SK-N-SH treated with all-trans-retinoic acid at 6 μM for 48 hours (cell line): Measurements from ENCODE around the gene WDR7.
A peak's percentile ranks its signal among the peaks of the same experiment; 100 is the strongest.

Experiments
- ATAC-seq: fragments of 200-7000 bp; cut with Tn5 transposase; 3 replicates; pipeline ENCODE4 v1.9.1; 2020; ENCODE audit warnings: mild to moderate bottlenecking, moderate library complexity
- ARNTL ChIP-seq: fragments of 450-650 bp; formaldehyde crosslinking; IDR thresholded peaks from 2 replicates; pipeline ENCODE4 v1.5.0; 2020; ENCODE audit warnings: low read depth, mild to moderate bottlenecking, moderate library complexity, borderline replicate concordance
- BACH2 ChIP-seq: fragments of 250-450 bp; sonication (Bioruptor Pico); IDR thresholded peaks from 2 replicates; pipeline ENCODE4 v1.9.0; 2021; ENCODE audit warnings: mild to moderate bottlenecking, borderline replicate concordance
- ESRRG ChIP-seq: fragments of 250-450 bp; sonication (Bioruptor Pico); IDR thresholded peaks from 2 replicates; pipeline ENCODE4 v1.6.1; 2021; ENCODE audit warnings: mild to moderate bottlenecking
- GLIS3 ChIP-seq: fragments of 250-450 bp; sonication (Bioruptor Pico); IDR thresholded peaks from 2 replicates; pipeline ENCODE4 v1.5.0; 2020; ENCODE audit warnings: mild to moderate bottlenecking, moderate library complexity
- ISL1 ChIP-seq: fragments of 250-450 bp; sonication (Bioruptor Pico); IDR thresholded peaks from 2 replicates; pipeline ENCODE4 v2.1.2; 2022; ENCODE audit warnings: mild to moderate bottlenecking, moderate library complexity
- OSR1 ChIP-seq: fragments of 250-450 bp; sonication (Bioruptor Pico); IDR thresholded peaks from 2 replicates; pipeline ENCODE4 v1.8.0; 2022; ENCODE audit warnings: moderate library complexity, mild to moderate bottlenecking, inconsistent platforms
- PPARA ChIP-seq: fragments of 250-450 bp; sonication (Bioruptor Pico); IDR thresholded peaks from 2 replicates; pipeline ENCODE4 v1.5.0; 2020; ENCODE audit warnings: mild to moderate bottlenecking, borderline replicate concordance
- RARB ChIP-seq: fragments of 250-450 bp; sonication (Bioruptor Pico); IDR thresholded peaks from 2 replicates; pipeline ENCODE4 v1.8.0; 2021; ENCODE audit warnings: mild to moderate bottlenecking, moderate library complexity
- SNAI2 ChIP-seq: fragments of 250-450 bp; sonication (Bioruptor Pico); IDR thresholded peaks from 2 replicates; pipeline ENCODE4 v1.5.0; 2020; ENCODE audit warnings: mild to moderate bottlenecking, moderate library complexity
- TCF4 ChIP-seq: fragments of 250-450 bp; sonication (Bioruptor Pico); IDR thresholded peaks from 2 replicates; pipeline ENCODE4 v1.8.0; 2021; ENCODE audit warnings: mild to moderate bottlenecking, moderate library complexity, borderline replicate concordance
- TOX ChIP-seq: fragments of 250-450 bp; sonication (Bioruptor Pico); IDR thresholded peaks from 2 replicates; pipeline ENCODE4 v1.8.0; 2021; ENCODE audit warnings: mild to moderate bottlenecking, moderate library complexity, borderline replicate concordance
- ZC3H10 ChIP-seq: fragments of 250-450 bp; sonication (Bioruptor Pico); IDR thresholded peaks from 2 replicates; pipeline ENCODE4 v1.5.1; 2021; ENCODE audit warnings: mild to moderate bottlenecking, moderate library complexity
- ZFP3 ChIP-seq: fragments of 250-450 bp; sonication (Bioruptor Pico); IDR thresholded peaks from 2 replicates; pipeline ENCODE4 v1.5.0; 2020; ENCODE audit warnings: mild to moderate bottlenecking, moderate library complexity
- ZFP30 ChIP-seq: fragments of 450-650 bp; formaldehyde crosslinking; IDR thresholded peaks from 2 replicates; pipeline ENCODE4 v1.5.0; 2022; ENCODE audit warnings: mild to moderate bottlenecking, moderate library complexity
- ZNF565 ChIP-seq: fragments of 450-650 bp; formaldehyde crosslinking; conservative IDR thresholded peaks from 2 replicates; pipeline ENCODE4 v1.5.0; 2020; ENCODE audit warnings: low read depth, mild to moderate bottlenecking, moderate library complexity
- ZNF70 ChIP-seq: fragments of 450-650 bp; formaldehyde crosslinking; IDR thresholded peaks from 2 replicates; pipeline ENCODE4 v1.5.0; 2020; ENCODE audit warnings: mild to moderate bottlenecking, moderate library complexity
- TF ChIP-seq, protein P1 (sequence below): fragments of 250-450 bp; sonication (Bioruptor Pico); IDR thresholded peaks from 2 replicates; pipeline ENCODE4 v1.5.1; 2021; ENCODE audit warnings: mild to moderate bottlenecking, moderate library complexity
- TF ChIP-seq, protein P2 (sequence below): fragments of 250-450 bp; sonication (Bioruptor Pico); IDR thresholded peaks from 2 replicates; pipeline ENCODE4 v1.5.0; 2020; ENCODE audit warnings: mild to moderate bottlenecking, moderate library complexity
- TF ChIP-seq, protein P3 (sequence below): fragments of 250-450 bp; sonication (Bioruptor Pico); IDR thresholded peaks from 2 replicates; pipeline ENCODE4 v1.8.0; 2020; ENCODE audit warnings: mild to moderate bottlenecking, moderate library complexity, borderline replicate concordance

WDR7 gene

GRCh38 chr18:56992777-56993176, 341.6 kb downstream of the WDR7 start:
- peak; percentile 54; the same call in 2 of the 3 replicates for ATAC-seq
- TF ChIP-seq GLIS3 (CRISPR knock-in tag) (no peak), TCF4 (CRISPR knock-in tag) (no peak), BACH2 (no peak), OSR1 (CRISPR knock-in tag) (no peak), ESRRG (no peak), ISL1 (CRISPR knock-in tag) (no peak), RARB (CRISPR knock-in tag) (no peak), ZNF565 (CRISPR knock-in tag) (no peak), ZFP3 (CRISPR knock-in tag) (no peak), SNAI2 (CRISPR knock-in tag) (no peak), ZNF70 (CRISPR knock-in tag) (no peak)
- TF ChIP-seq, protein P1, sequence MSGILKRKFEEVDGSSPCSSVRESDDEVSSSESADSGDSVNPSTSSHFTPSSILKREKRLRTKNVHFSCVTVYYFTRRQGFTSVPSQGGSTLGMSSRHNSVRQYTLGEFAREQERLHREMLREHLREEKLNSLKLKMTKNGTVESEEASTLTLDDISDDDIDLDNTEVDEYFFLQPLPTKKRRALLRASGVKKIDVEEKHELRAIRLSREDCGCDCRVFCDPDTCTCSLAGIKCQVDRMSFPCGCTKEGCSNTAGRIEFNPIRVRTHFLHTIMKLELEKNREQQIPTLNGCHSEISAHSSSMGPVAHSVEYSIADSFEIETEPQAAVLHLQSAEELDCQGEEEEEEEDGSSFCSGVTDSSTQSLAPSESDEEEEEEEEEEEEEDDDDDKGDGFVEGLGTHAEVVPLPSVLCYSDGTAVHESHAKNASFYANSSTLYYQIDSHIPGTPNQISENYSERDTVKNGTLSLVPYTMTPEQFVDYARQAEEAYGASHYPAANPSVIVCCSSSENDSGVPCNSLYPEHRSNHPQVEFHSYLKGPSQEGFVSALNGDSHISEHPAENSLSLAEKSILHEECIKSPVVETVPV (CRISPR knock-in tag): no peak
- TF ChIP-seq, protein P2, sequence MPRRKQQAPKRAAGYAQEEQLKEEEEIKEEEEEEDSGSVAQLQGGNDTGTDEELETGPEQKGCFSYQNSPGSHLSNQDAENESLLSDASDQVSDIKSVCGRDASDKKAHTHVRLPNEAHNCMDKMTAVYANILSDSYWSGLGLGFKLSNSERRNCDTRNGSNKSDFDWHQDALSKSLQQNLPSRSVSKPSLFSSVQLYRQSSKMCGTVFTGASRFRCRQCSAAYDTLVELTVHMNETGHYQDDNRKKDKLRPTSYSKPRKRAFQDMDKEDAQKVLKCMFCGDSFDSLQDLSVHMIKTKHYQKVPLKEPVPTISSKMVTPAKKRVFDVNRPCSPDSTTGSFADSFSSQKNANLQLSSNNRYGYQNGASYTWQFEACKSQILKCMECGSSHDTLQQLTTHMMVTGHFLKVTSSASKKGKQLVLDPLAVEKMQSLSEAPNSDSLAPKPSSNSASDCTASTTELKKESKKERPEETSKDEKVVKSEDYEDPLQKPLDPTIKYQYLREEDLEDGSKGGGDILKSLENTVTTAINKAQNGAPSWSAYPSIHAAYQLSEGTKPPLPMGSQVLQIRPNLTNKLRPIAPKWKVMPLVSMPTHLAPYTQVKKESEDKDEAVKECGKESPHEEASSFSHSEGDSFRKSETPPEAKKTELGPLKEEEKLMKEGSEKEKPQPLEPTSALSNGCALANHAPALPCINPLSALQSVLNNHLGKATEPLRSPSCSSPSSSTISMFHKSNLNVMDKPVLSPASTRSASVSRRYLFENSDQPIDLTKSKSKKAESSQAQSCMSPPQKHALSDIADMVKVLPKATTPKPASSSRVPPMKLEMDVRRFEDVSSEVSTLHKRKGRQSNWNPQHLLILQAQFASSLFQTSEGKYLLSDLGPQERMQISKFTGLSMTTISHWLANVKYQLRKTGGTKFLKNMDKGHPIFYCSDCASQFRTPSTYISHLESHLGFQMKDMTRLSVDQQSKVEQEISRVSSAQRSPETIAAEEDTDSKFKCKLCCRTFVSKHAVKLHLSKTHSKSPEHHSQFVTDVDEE: no peak
- TF ChIP-seq, protein P3, sequence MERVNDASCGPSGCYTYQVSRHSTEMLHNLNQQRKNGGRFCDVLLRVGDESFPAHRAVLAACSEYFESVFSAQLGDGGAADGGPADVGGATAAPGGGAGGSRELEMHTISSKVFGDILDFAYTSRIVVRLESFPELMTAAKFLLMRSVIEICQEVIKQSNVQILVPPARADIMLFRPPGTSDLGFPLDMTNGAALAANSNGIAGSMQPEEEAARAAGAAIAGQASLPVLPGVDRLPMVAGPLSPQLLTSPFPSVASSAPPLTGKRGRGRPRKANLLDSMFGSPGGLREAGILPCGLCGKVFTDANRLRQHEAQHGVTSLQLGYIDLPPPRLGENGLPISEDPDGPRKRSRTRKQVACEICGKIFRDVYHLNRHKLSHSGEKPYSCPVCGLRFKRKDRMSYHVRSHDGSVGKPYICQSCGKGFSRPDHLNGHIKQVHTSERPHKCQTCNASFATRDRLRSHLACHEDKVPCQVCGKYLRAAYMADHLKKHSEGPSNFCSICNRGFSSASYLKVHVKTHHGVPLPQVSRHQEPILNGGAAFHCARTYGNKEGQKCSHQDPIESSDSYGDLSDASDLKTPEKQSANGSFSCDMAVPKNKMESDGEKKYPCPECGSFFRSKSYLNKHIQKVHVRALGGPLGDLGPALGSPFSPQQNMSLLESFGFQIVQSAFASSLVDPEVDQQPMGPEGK (CRISPR knock-in tag): no peak

- no peak for TF ChIP-seq ZFP30 (CRISPR knock-in tag)
- TF ChIP-seq ISL1 (CRISPR knock-in tag): no peak
- TF ChIP-seq BACH2: no peak
- TF ChIP-seq RARB (CRISPR knock-in tag): no peak
- no peak for ATAC-seq
Measured at GRCh38 chr18:56995579-56996188, 344.5 kb downstream of the WDR7 start.

DNA sequence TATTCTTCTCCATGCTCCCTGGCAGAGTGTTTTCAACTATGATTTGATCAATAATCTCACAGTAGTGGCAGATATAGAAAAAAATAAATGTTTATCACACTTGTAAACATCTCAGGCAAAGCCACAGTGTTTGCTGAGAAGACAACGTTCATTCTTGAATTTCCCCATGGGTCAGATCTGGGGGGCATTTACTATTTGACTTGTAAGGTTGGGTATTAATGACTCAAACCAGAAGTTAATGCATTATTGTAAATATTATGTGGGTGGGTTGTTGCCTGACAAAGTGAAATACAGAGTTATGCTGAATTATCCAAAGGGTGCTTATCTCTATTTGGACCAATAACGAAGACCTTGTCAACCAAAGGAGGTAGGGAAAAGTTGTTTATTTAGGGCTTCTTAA, 346.0 kb downstream of the WDR7 start:
- no peak for ATAC-seq
- TF ChIP-seq, protein P2: no peak
- TF ChIP-seq OSR1 (CRISPR knock-in tag) (no peak), ZNF565 (CRISPR knock-in tag) (no peak), SNAI2 (CRISPR knock-in tag) (no peak), PPARA (CRISPR knock-in tag) (no peak), ARNTL (CRISPR knock-in tag) (no peak), ZC3H10 (CRISPR knock-in tag) (no peak), ESRRG (no peak), TOX (CRISPR knock-in tag) (no peak), BACH2 (no peak), ZFP3 (CRISPR knock-in tag) (no peak)
- TF ChIP-seq, protein P3 (CRISPR knock-in tag): no peak
- TF ChIP-seq, protein P1 (CRISPR knock-in tag): no peak
- TF ChIP-seq, all 23 proteins: peak for 0
